ENCODE data around the gene ENPP7. TPM values are rescaled to one million over a fixed set of nuclear protein-coding genes. Genes with fewer than 3 reads are reported as not detected.

The ENPP7 gene
- total RNA-seq, 1 experiment from 2014 or later = not detected

GRCh38 chr17:79721993-79722671 is 8.6 kb upstream of the ENPP7 start:
- DNase-seq = peak; percentile 72

GRCh38 chr17:79722787-79723186 is 8.0 kb upstream of the ENPP7 start:
- no peak overlapping the region for H3K4me3 ChIP-seq (ENCODE audit: low read length)
- no peaks in the 10 kb centered on the region for H4K20me1 ChIP-seq (ENCODE audit: insufficient read depth, low read depth, low read length)
- H3K4me2 ChIP-seq (ENCODE audit: low read depth, low read length, poor library complexity, severe bottlenecking) = no peak overlapping the region
- H3K79me2 ChIP-seq (ENCODE audit: low read length) = no peaks in the 10 kb centered on the region
- no peaks in the 10 kb centered on the region; the same call in 1 of the 2 replicates for H3K9me2 ChIP-seq (replicated peaks; ENCODE audit: insufficient read depth, low read length)
- no peaks in the 10 kb centered on the region for H3K27me3 ChIP-seq (ENCODE audit: low read length)
- DNase-seq = no peak
- H3K4me1 ChIP-seq (ENCODE audit: low read length) = no peaks in the 10 kb centered on the region
- H3K36me3 ChIP-seq (ENCODE audit: insufficient read depth, low read length) = no peaks in the 10 kb centered on the region
- no peaks in the 10 kb centered on the region for H3K9me3 ChIP-seq (ENCODE audit: low read length)
- no peak overlapping the region for H3K9ac ChIP-seq (ENCODE audit: low read length)
- H2AFZ ChIP-seq (ENCODE audit: low read length) = no peak overlapping the region
- no peak overlapping the region for H3K27ac ChIP-seq (ENCODE audit: low read length)

More at GRCh38 chr17:79721993-79722671, 8.6 kb upstream of the ENPP7 start:
- Histone ChIP-seq H3K4me3 (ENCODE audit: low read length) (no peak overlapping the region), H2AFZ (ENCODE audit: low read length) (no peak overlapping the region), H3K4me2 (ENCODE audit: low read depth, low read length, poor library complexity, severe bottlenecking) (no peak overlapping the region), H4K20me1 (ENCODE audit: insufficient read depth, low read depth, low read length) (no peaks in the 10 kb centered on the region), H3K9ac (ENCODE audit: low read length) (no peak overlapping the region), H3K9me2 (replicated peaks; ENCODE audit: insufficient read depth, low read length) (no peaks in the 10 kb centered on the region), H3K36me3 (ENCODE audit: insufficient read depth, low read length) (no peaks in the 10 kb centered on the region), H3K27ac (ENCODE audit: low read length) (no peak overlapping the region), H3K4me1 (ENCODE audit: low read length) (no peaks in the 10 kb centered on the region), H3K79me2 (ENCODE audit: low read length) (no peaks in the 10 kb centered on the region), H3K27me3 (ENCODE audit: low read length) (no peaks in the 10 kb centered on the region), H3K9me3 (ENCODE audit: low read length) (no peaks in the 10 kb centered on the region)

GRCh38 chr17:79728169-79728907 is 2.4 kb upstream of the ENPP7 start:
- Histone ChIP-seq H2AFZ (ENCODE audit: low read length) (peak overlapping the region; percentile 97), H3K36me3 (ENCODE audit: insufficient read depth, low read length) (no peaks in the 10 kb centered on the region), H3K27me3 (ENCODE audit: low read length) (no peaks in the 10 kb centered on the region), H3K9me2 (replicated peaks; ENCODE audit: insufficient read depth, low read length) (no peaks in the 10 kb centered on the region; the same call in 1 of the 2 replicates), H3K79me2 (ENCODE audit: low read length) (no peaks in the 10 kb centered on the region), H4K20me1 (ENCODE audit: insufficient read depth, low read depth, low read length) (no peaks in the 10 kb centered on the region), H3K4me1 (ENCODE audit: low read length) (peaks cover 13% of the 10 kb centered on the region), H3K4me3 (ENCODE audit: low read length) (no peak overlapping the region), H3K27ac (ENCODE audit: low read length) (no peak overlapping the region), H3K9me3 (ENCODE audit: low read length) (no peaks in the 10 kb centered on the region), H3K4me2 (ENCODE audit: low read depth, low read length, poor library complexity, severe bottlenecking) (no peak overlapping the region), H3K9ac (ENCODE audit: low read length) (no peak overlapping the region)
- peak; percentile 95 for DNase-seq

- Histone ChIP-seq H3K9ac (ENCODE audit: low read length) (no peak overlapping the region), H3K27ac (ENCODE audit: low read length) (no peak overlapping the region)
These were observed 1.8 kb upstream of the ENPP7 start for GRCh38 chr17:79728908-79729471.

GRCh38 chr17:79729761-79730160 is 982 bp upstream of the ENPP7 start:
- no peaks in the 10 kb centered on the region for H3K9me3 ChIP-seq (ENCODE audit: low read length)
- H2AFZ ChIP-seq (ENCODE audit: low read length) = no peak overlapping the region
- peaks cover 14% of the 10 kb centered on the region for H3K4me1 ChIP-seq (ENCODE audit: low read length)
- H4K20me1 ChIP-seq (ENCODE audit: insufficient read depth, low read depth, low read length) = no peaks in the 10 kb centered on the region
- no peak for DNase-seq
- no peak overlapping the region for H3K27ac ChIP-seq (ENCODE audit: low read length)
- H3K4me2 ChIP-seq (ENCODE audit: low read depth, low read length, poor library complexity, severe bottlenecking) = no peak overlapping the region
- H3K79me2 ChIP-seq (ENCODE audit: low read length) = no peaks in the 10 kb centered on the region
- no peaks in the 10 kb centered on the region for H3K36me3 ChIP-seq (ENCODE audit: insufficient read depth, low read length)
- H3K9ac ChIP-seq (ENCODE audit: low read length) = no peak overlapping the region
- H3K9me2 ChIP-seq (replicated peaks; ENCODE audit: insufficient read depth, low read length) = no peaks in the 10 kb centered on the region; the same call in 1 of the 2 replicates
- no peak overlapping the region for H3K4me3 ChIP-seq (ENCODE audit: low read length)
- no peaks in the 10 kb centered on the region for H3K27me3 ChIP-seq (ENCODE audit: low read length)

More at GRCh38 chr17:79728908-79729471, 1.8 kb upstream of the ENPP7 start:
- DNase-seq = no peak
- Histone ChIP-seq H3K79me2 (ENCODE audit: low read length) (no peaks in the 10 kb centered on the region), H3K4me1 (ENCODE audit: low read length) (peaks cover 14% of the 10 kb centered on the region), H3K36me3 (ENCODE audit: insufficient read depth, low read length) (no peaks in the 10 kb centered on the region), H3K27me3 (ENCODE audit: low read length) (no peaks in the 10 kb centered on the region), H4K20me1 (ENCODE audit: insufficient read depth, low read depth, low read length) (no peaks in the 10 kb centered on the region), H3K9me2 (replicated peaks; ENCODE audit: insufficient read depth, low read length) (no peaks in the 10 kb centered on the region; the same call in 1 of the 2 replicates), H3K4me3 (ENCODE audit: low read length) (no peak overlapping the region), H3K9me3 (ENCODE audit: low read length) (no peaks in the 10 kb centered on the region), H2AFZ (ENCODE audit: low read length) (peak overlapping the region; percentile 97), H3K4me2 (ENCODE audit: low read depth, low read length, poor library complexity, severe bottlenecking) (no peak overlapping the region)

GRCh38 chr17:79730437-79730768 is 340 bp upstream of the ENPP7 start:
- DNase-seq = no peak
- H3K79me2 ChIP-seq (ENCODE audit: low read length) = no peaks in the 10 kb centered on the region
- peaks cover 14% of the 10 kb centered on the region for H3K4me1 ChIP-seq (ENCODE audit: low read length)
- H3K27me3 ChIP-seq (ENCODE audit: low read length) = no peaks in the 10 kb centered on the region
- H4K20me1 ChIP-seq (ENCODE audit: insufficient read depth, low read depth, low read length) = no peaks in the 10 kb centered on the region
- H3K9ac ChIP-seq (ENCODE audit: low read length) = no peak overlapping the region
- no peaks in the 10 kb centered on the region; the same call in 1 of the 2 replicates for H3K9me2 ChIP-seq (replicated peaks; ENCODE audit: insufficient read depth, low read length)
- no peaks in the 10 kb centered on the region for H3K36me3 ChIP-seq (ENCODE audit: insufficient read depth, low read length)
- no peak overlapping the region for H3K27ac ChIP-seq (ENCODE audit: low read length)
- no peaks in the 10 kb centered on the region for H3K9me3 ChIP-seq (ENCODE audit: low read length)
- H3K4me3 ChIP-seq (ENCODE audit: low read length) = no peak overlapping the region
- no peak overlapping the region for H2AFZ ChIP-seq (ENCODE audit: low read length)
- H3K4me2 ChIP-seq (ENCODE audit: low read depth, low read length, poor library complexity, severe bottlenecking) = no peak overlapping the region

GRCh38 chr17:79732254-79732653 is 1.5 kb downstream of the ENPP7 start:
- H3K4me2 ChIP-seq (ENCODE audit: low read depth, low read length, poor library complexity, severe bottlenecking) = peak overlapping the region; percentile 31
- no peaks in the 10 kb centered on the region for H3K27me3 ChIP-seq (ENCODE audit: low read length)
- H3K9me3 ChIP-seq (ENCODE audit: low read length) = no peaks in the 10 kb centered on the region
- H4K20me1 ChIP-seq (ENCODE audit: insufficient read depth, low read depth, low read length) = no peaks in the 10 kb centered on the region
- 0 out of 2 replicates have a peak overlapping the region, but pooled peaks have one; percentile 41 for H3K9ac ChIP-seq (ENCODE audit: low read length)
- no peak overlapping the region; the same call in 1 of the 2 replicates for H2AFZ ChIP-seq (ENCODE audit: low read length)
- H3K4me3 ChIP-seq (ENCODE audit: low read length) = no peak overlapping the region
- no peak for DNase-seq
- no peak overlapping the region for H3K27ac ChIP-seq (ENCODE audit: low read length)
- peaks cover 14% of the 10 kb centered on the region for H3K4me1 ChIP-seq (ENCODE audit: low read length)
- no peaks in the 10 kb centered on the region; the same call in 1 of the 2 replicates for H3K9me2 ChIP-seq (replicated peaks; ENCODE audit: insufficient read depth, low read length)
- H3K79me2 ChIP-seq (ENCODE audit: low read length) = no peaks in the 10 kb centered on the region
- no peaks in the 10 kb centered on the region for H3K36me3 ChIP-seq (ENCODE audit: insufficient read depth, low read length)

Measured in Karpas-422 (cell line).